Kidney (tissue), 14 donors: ENCODE data around the gene PRRG2. TPM values are rescaled to one million over a fixed set of nuclear protein-coding genes. Genes with fewer than 3 reads are reported as not detected.

Source experiments
- DNase-seq, 5 donors: peaks; one replicate each; pipeline ENCODE4 v3.0.0-alpha.2; 2013 to 2020
- FAIRE-seq: peaks from 2 replicates; lab custom pipeline; 2012; peaks lifted over from hg19 to GRCh38; lab: Jason Lieb, UNC
- H3K27ac ChIP-seq, 2 donors: one replicate each; pipeline ENCODE4 v1.7.0; 2013; ENCODE audit warnings: low read depth in 2 of 2, low read length in 2 of 2, inconsistent platforms in 1 of 2
- H3K27me3 ChIP-seq: one replicate; pipeline ENCODE4 v1.7.1; 2013; ENCODE audit warnings: low read length, inconsistent platforms; ENCODE audit not compliant: control insufficient read depth, insufficient read depth
- H3K36me3 ChIP-seq, 3 donors: one replicate each; pipeline versions ENCODE4 v1.7.0 to v1.7.1; 2013; ENCODE audit warnings: low read length in 3 of 3, control low read depth in 1 of 3, inconsistent platforms in 1 of 3; ENCODE audit not compliant: insufficient read depth in 3 of 3, control insufficient read depth in 2 of 3
- H3K4me1 ChIP-seq, 3 donors: one replicate each; pipeline versions ENCODE4 v1.7.0 to v1.7.1; 2013; ENCODE audit warnings: low read length in 3 of 3, inconsistent platforms in 1 of 3, low read depth in 1 of 3; ENCODE audit not compliant: control insufficient read depth in 2 of 3, insufficient read depth in 2 of 3
- H3K4me3 ChIP-seq, 3 donors: one replicate each; pipeline versions ENCODE4 v1.7.0 to v1.8.1; 2013; ENCODE audit warnings: low read length in 3 of 3, control low read depth in 1 of 3, inconsistent platforms in 1 of 3
- H3K9ac ChIP-seq, 3 donors: one replicate each; pipeline versions ENCODE4 v1.7.0 to v1.7.1; 2013; ENCODE audit warnings: low read length in 3 of 3, control low read depth in 1 of 3, inconsistent platforms in 1 of 3
- H3K9me3 ChIP-seq, 3 donors: one replicate each; pipeline versions ENCODE4 v1.7.0 to v1.7.1; 2013; ENCODE audit warnings: low read length in 3 of 3, control low read depth in 1 of 3, inconsistent platforms in 1 of 3; ENCODE audit not compliant: control insufficient read depth in 2 of 3, insufficient read depth in 1 of 3
- intact Hi-C: fragments of 100-400 bp; cut with DNase I; formaldehyde crosslinking; loops from one replicate; pipeline ENCODE4 v1.11.1; 2022
- polyA plus RNA-seq: library from polyadenylated mRNA; stranded (reverse); fragments of 350-450 nt; fragmentation: Illumina TruSeq; extraction: RNeasy Lipid Tissue Mini Kit (QIAGEN cat#74804); gene quantifications from one replicate; pipeline ENCODE4 v1.2.3, GENCODE V29; 2014; ENCODE audit warnings: low read depth, low replicate concordance; ENCODE audit not compliant: insufficient read depth
- total RNA-seq: library from RNA; stranded (reverse); fragmentation: NEBNext Ultra II Directional; extraction: Animal tissue kit (Norgen Biotek cat#: 25700); gene quantifications from one replicate; pipeline ENCODE4 v1.2.1, GENCODE V29; 2021
- TF ChIP-seq, protein P1 (sequence below): IDR thresholded peaks from 3 replicates; pipeline ENCODE4 v1.5.1; 2012; ENCODE audit warnings: mild to moderate bottlenecking, moderate library complexity, borderline replicate concordance; ENCODE audit not compliant: insufficient read depth; ENCODE audit errors: extremely low read depth
- donor health status: control.
- donor health status: control.
- donor health status: control.
- donor health status: control.
- donor health status: control.
- donor health status: DM: yes; HTN: yes; CAD: no.
- donor health status: Normal renal cell carcinoma (clear cell type).

The PRRG2 gene
- total and polyA plus RNA-seq, 2 donors from 2014 or later, result 14.9 to 17.6 TPM

DNA sequence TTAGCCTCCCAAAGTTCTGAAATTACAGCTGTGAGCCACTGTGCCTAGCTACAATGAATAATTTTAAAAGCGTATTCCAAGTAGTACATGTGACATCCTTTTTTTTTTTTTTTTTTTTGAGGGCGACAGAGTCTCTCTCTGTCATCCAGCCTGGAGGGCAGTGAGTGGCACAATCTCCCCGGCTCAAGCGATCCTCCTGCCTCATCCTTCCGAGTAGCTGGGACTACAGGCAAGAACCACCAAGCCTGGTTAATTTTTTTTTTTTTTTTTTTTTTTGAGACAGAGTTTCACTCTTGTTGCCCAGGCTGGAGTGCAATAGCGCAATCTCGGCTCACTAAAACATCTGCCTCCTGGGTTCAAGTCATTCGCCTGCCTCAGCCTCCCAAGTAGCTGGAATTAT, 6.1 kb downstream of the PRRG2 start:
- peaks cover 0 to 4% (median 0%) of the 10 kb centered on the region in 3 donors for H3K4me1 ChIP-seq
- H3K27ac ChIP-seq, result no peak overlapping the region
- DNase-seq (no peak), FAIRE-seq (no peak)
- TF ChIP-seq, protein P1, sequence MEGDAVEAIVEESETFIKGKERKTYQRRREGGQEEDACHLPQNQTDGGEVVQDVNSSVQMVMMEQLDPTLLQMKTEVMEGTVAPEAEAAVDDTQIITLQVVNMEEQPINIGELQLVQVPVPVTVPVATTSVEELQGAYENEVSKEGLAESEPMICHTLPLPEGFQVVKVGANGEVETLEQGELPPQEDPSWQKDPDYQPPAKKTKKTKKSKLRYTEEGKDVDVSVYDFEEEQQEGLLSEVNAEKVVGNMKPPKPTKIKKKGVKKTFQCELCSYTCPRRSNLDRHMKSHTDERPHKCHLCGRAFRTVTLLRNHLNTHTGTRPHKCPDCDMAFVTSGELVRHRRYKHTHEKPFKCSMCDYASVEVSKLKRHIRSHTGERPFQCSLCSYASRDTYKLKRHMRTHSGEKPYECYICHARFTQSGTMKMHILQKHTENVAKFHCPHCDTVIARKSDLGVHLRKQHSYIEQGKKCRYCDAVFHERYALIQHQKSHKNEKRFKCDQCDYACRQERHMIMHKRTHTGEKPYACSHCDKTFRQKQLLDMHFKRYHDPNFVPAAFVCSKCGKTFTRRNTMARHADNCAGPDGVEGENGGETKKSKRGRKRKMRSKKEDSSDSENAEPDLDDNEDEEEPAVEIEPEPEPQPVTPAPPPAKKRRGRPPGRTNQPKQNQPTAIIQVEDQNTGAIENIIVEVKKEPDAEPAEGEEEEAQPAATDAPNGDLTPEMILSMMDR, result no peak
- no peaks in the 10 kb centered on the region for H3K27me3 ChIP-seq
- no peak overlapping the region for H3K4me3 ChIP-seq
- intact Hi-C loops, result no loop called here
- H3K9ac ChIP-seq, result no peak overlapping the region
- no peaks in the 10 kb centered on the region for H3K36me3 ChIP-seq
- no peaks in the 10 kb centered on the region for H3K9me3 ChIP-seq

DNA sequence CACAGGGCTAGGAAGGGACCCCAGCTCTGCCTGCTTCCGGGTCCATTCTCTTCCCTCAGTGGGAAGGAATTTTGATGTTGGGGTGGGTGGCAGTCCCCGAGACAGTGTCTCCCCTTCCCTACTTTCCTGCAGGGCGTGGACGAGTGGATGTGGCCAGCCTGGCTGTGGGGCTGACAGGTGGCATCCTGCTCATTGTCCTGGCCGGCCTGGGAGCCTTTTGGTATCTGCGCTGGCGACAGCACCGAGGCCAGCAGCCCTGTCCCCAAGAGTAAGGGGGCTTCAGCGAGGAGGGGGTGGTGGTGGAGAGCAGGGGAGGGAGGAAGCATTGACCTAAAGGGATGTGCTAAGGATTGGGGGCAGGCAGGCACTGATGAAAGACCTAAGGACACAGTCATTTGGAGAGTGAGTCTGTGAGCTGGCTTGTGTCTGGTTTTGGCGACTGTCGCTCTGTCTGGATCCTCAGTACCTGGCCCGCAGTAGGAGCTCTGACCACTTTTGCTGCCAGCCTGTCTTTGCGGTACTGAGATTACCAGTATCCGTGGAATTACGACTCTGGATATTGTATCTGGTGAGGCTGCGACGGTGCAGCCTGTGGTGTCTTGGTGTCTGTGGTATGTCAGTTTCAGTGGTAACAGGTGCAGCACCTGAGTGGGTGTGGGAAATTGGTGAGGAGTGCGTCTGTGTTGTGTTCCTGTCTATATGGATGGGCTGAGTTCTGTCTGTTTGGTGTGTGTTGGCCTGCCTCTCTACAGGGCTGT, 7.4 kb downstream of the PRRG2 start:
- no peaks in the 10 kb centered on the region for H3K36me3 ChIP-seq
- no peaks in the 10 kb centered on the region for H3K9me3 ChIP-seq
- H3K27ac ChIP-seq, result no peak overlapping the region
- DNase-seq (peak in 1 of 5 donors; percentile 51), FAIRE-seq (no peak)
- no peak overlapping the region for H3K4me3 ChIP-seq
- no peak overlapping the region for H3K9ac ChIP-seq
- no peaks in the 10 kb centered on the region for H3K27me3 ChIP-seq
- intact Hi-C loops, result no loop called here
- H3K4me1 ChIP-seq, result peaks cover 0 to 11% (median 0%) of the 10 kb centered on the region in 3 donors
- TF ChIP-seq, protein P1, result no peak

DNA sequence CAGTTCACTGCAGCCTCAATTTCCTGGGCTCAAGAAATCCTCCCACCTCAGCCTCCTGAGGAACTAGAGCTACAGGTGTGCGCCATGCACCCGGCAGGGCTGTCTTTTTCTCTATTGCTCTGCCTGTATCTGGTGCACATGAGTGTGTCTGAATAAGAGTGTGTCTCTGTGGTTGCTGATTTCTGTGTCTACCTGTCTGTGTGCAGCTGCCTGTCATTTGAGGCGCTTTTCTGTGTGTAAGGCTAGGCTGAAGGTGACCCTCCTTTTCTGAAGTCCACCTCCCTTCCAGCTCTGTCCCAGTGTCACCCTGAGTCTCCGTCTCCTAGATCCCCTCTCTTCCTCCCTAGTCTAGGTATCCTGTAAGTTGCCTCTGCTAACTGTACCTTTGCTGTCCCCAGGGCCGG, 8.4 kb downstream of the PRRG2 start:
- Histone ChIP-seq H3K9me3 (no peaks in the 10 kb centered on the region), H3K27me3 (no peaks in the 10 kb centered on the region), H3K36me3 (peaks cover 0 to 8% (median 0%) of the 10 kb centered on the region in 3 donors), H3K4me3 (no peak overlapping the region), H3K9ac (no peak overlapping the region), H3K4me1 (peaks cover 0 to 15% (median 0%) of the 10 kb centered on the region in 3 donors), H3K27ac (peak overlapping the region in 1 of 2 donors; percentile 41)
- TF ChIP-seq, protein P1, result no peak
- FAIRE-seq, result no peak
- intact Hi-C loops, result no loop called here
- no peak for DNase-seq
